Effector CD8-positive, alpha-beta T cell (primary cell): ENCODE results near the gene MASP2.
A peak's percentile ranks its signal among the peaks of the same experiment; 100 is the strongest.
"Not testable (repeated sequence)": the region's sequence is repeated elsewhere in the genome, so short reads cannot be mapped to it uniquely, and the experiment has no call there.

Experiments used
- DNase-seq: peaks from one replicate; lab custom pipeline; 2025; lab: John Stamatoyannopoulos, UW

The MASP2 gene

DNA sequence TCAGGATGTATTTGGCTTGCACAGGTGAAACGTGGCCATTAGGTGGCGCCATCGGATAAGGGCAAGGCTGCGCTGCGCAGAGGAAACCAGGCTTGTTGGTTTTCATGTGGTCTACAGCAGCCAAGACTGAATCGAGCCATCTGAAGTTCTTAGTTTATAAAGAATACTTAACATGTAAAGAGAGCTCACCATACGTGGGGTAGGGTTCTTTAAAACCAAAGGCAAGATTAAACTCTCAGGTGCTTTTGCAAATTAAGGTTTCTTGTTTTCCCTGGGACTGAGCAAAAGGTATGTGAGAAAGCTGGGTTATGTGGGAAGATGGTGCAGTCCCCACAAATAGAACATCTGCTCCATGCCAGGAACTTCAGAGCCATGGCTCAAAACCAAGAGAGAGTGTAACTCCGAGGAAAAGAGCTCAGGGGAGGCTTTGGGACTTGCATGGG lies 9.3 kb downstream of the MASP2 start:
- peak; percentile 83 for DNase-seq

DNA sequence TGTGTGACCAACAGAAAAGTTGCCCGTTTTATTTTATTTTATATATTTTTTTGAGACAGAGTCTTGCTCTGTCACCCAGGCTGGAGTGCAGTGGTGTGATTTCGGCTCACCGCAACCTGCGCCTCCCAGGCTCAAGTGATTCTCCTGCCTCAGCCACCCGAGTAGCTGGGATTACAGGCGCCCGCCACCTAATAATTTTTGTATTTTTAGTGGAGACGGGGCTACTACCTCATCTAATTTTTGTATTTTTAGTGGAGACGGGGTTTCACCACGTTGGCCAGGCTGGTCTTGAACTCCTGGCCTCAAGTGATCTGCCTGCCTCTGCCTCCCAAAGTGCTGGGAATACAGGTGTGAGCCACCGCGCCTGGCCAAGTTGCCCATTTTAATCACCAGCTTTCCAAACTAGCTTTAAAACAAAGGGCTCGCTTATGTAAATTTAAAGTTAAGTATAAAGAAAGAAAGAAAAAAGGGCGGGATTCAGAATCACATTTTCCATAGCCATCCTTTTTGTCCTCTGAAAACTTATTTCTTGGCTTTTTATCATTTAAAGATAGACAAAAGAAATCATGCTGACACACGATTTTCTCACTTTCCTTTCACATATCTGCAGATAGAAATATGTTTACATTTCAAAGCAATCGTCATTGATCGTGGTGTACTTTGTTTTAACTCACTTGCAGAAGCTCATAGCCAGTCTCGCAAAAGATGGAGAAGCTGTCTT lies 9.9 kb downstream of the MASP2 start:
- not testable (repeated sequence) for DNase-seq

GRCh38 chr1:11031624-11032262 lies 15.3 kb downstream of the MASP2 start:
- DNase-seq: no peak

DNA sequence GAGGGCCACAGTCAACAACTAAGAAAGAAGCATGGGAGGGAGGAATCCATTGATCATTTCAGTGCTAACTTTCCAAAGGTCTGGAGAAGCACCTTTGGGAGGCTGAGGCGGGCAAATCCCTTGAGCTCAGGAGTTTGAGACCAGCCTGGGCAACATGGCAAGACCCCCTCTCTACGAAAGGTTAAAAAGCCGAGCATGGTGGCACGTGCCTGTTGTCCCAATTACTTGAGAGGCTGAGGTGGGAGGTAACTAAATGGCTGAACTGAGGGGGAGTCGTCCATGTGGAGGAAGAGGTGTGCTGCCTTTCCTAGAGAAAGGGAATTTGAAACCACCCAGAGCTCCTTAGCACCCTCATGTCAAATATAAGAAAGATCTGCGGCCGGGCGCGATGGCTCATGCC lies 16.2 kb downstream of the MASP2 start:
- no peak for DNase-seq

DNA sequence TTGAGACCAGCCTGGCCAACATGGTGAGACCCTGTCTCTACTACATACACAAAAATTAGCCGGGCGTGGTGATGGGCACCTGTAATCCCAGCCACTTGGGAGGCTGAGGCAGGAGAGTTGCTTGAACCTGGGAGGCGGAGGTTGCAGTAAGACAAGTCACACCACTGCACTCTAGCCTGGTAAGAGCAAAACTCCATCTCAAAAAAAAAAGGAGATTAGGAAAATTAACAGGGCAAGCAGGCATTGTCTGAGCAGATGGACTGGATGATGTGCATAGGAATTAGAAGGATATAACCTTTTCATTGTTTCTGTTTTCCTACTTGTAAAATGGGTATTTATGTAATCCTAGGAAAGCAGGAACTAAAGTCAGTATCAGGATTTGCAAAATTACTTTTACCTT lies 19.0 kb downstream of the MASP2 start:
- DNase-seq: no peak

GRCh38 chr1:11027316-11027715 lies 19.7 kb downstream of the MASP2 start:
- DNase-seq: no peak

GRCh38 chr1:11026903-11027302 lies 20.1 kb downstream of the MASP2 start:
- no peak for DNase-seq

GRCh38 chr1:11026052-11026451 lies 21.0 kb downstream of the MASP2 start:
- DNase-seq: no peak

- no peak for DNase-seq
Measured at GRCh38 chr1:11025618-11026017, 21.4 kb downstream of the MASP2 start.

DNA sequence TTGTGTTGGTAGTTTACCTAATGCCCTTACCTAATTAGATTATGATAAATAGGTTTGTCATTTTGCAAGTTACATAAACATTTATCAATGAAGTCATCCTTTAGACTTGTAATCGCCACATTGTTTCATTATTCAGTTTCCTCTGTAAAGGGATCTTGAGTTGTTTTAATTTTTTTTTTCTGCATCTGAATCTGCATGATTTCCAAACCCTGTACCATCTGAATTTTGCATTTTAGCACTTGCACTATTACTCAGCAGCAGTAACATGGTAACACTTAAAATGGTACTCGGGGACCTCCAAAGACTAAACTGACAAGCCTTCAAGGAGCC lies 22.2 kb downstream of the MASP2 start:
- DNase-seq: no peak

DNA sequence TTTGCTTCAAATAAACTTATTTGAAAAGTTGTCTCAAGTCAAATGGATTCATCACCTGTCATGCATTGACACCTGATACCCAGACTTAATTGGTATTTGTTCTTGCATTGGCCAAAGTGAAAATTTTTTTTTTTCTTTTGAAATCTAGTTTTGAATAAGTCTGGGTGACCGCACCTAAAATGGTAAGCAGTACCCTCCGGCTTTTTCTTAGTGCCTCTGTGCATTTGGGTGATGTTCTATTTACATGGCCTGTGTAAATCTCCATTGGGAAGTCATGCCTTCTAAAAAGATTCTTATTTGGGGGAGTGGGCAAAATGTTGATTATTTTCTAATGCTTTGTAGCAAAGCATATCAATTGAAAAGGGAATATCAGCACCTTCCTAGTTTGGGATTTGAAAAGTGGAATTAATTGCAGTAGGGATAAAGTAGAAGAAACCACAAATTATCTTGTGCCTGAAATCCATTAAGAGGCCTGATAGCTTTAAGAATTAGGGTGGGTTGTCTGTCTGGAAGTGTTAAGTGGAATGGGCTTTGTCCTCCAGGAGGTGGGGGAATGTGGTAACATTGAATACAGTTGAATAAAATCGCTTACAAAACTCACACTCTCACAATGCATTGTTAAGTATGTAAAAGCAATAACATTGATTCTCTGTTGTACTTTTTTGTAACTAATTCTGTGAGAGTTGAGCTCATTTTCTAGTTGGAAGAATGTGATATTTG lies 22.7 kb downstream of the MASP2 start:
- DNase-seq: no peak

DNA sequence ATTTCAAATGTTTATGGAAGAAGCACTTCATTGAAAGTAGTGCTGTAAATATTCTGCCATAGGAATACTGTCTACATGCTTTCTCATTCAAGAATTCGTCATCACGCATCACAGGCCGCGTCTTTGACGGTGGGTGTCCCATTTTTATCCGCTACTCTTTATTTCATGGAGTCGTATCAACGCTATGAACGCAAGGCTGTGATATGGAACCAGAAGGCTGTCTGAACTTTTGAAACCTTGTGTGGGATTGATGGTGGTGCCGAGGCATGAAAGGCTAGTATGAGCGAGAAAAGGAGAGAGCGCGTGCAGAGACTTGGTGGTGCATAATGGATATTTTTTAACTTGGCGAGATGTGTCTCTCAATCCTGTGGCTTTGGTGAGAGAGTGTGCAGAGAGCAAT lies 23.8 kb downstream of the MASP2 start:
- no peak for DNase-seq

DNA sequence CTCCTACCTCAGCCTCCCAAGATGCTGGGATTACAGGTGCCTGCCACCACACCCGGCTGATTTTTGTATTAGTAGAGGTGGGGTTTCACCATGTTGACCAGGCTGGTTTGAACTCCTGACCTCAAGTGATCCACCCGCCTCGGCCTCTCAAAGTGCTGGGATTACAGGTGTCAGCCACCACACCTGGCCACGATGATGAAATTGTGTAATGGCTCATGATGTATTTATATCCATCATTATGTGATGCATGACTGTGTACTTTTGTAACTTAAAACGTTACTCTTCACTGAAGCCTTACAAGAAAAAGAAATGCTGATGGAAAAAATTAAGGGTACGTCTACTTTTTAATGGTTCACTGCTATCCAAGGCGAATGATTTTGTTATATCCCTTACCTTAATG lies 27.1 kb downstream of the MASP2 start:
- no peak for DNase-seq

GRCh38 chr1:11019358-11019757 lies 27.7 kb downstream of the MASP2 start:
- not testable (repeated sequence) for DNase-seq

GRCh38 chr1:11013160-11013531 lies 33.9 kb downstream of the MASP2 start:
- DNase-seq: no peak

GRCh38 chr1:11012260-11013159 lies 34.5 kb downstream of the MASP2 start, which contains the start of gene TARDBP:
Gene TARDBP (plus strand): TSS chr1:11012654. CDS start chr1:11013728, 1,074 bp downstream.
- peak; percentile 85 for DNase-seq

GRCh38 chr1:11000526-11000925 lies 46.5 kb downstream of the MASP2 start:
- DNase-seq: no peak

DNA sequence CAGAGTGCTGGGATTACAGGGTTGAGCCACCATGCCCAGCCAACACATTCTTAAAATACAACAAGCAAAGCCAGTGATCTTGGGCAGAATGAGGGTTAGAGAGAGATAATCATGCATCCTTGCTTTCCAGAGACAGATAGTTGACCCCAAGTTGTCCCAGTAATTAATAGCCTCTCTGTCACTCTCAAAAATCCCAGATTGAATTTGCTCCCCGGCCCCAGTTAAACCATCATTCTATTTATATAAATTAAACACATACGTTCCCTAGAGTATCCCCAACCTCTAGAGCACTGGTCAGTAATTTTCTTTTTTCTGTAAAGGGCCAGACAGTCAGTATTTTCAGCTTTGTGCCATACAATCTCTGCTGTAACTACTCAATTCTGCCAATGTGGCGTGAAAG lies 50.9 kb downstream of the MASP2 start:
- no peak for DNase-seq

DNA sequence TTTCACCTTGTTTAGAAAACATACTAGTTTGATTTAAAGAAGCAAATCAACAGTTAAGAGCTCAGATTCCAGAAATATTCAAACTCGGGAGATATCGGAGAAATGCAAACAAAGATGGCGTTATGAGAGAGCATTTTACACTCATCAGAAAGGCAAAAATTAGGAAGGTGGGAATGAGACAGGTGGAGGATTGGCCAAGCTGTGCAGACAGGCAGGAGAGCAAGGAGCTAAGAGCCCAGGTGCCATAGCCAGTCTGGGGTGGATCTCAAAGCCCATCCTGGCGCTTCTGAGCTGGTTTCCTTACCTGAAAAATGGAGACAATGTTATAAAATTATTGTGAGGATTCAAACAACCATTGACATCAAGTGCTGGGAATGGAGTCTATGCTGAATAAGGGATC lies 54.2 kb downstream of the MASP2 start:
- no peak for DNase-seq

DNA sequence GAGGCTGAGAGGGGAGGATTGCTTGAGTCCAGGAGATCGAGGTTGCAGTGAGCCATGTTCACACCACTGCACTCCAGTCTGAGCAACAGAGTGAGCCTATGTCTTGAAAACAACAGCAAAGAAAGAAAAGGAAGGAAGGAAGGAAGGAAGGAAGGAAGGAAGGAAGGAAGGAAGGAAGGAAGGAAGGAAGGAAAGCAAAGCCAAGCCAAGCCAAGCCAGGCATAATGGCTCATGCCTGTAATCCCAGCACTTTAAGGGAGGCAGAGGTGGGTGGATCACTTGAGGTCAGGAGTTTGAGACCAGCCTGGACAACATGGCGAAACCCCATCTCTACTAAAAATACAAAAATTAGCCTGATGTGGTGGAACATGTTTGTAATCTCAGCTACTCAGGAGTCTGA lies 55.0 kb downstream of the MASP2 start:
- DNase-seq: not testable (repeated sequence)

- no peak for DNase-seq
Measured at GRCh38 chr1:10990828-10991227, 56.2 kb downstream of the MASP2 start.

DNA sequence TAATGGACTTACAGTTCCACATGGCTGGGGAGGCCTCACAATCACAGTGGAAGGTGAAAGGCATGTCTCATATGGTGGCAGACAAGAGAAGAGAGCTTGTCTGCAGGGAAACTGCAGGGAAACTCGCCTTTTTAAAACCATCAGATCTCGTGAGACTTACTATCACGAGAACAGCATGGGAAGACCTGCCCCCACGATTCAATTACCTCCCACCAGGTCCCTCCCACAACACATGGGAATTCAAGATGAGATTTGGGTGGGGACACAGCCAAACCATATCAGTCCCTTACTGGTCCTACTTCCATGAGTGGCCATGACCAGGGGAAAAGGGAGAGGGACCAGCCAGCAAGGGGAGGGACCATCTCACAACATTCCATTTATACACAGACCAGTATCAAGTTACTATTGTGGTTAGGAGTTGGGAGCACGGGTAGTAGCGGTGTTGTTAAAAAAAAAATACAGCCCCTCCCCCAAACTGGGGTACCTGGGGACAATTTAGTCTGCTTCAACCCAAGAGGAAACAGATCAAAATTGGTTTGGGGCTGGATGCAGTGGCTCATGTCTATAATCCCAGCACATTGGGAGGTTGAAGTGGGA lies 57.0 kb downstream of the MASP2 start:
- not testable (repeated sequence) for DNase-seq
